ENCODE measurements around the gene TENT5A. TPM values are rescaled to one million over a fixed set of nuclear protein-coding genes. Genes with fewer than 3 reads are reported as not detected.

Gene TENT5A
- total RNA-seq, 1 donor from 2014 or later: 2.7 TPM

DNA sequence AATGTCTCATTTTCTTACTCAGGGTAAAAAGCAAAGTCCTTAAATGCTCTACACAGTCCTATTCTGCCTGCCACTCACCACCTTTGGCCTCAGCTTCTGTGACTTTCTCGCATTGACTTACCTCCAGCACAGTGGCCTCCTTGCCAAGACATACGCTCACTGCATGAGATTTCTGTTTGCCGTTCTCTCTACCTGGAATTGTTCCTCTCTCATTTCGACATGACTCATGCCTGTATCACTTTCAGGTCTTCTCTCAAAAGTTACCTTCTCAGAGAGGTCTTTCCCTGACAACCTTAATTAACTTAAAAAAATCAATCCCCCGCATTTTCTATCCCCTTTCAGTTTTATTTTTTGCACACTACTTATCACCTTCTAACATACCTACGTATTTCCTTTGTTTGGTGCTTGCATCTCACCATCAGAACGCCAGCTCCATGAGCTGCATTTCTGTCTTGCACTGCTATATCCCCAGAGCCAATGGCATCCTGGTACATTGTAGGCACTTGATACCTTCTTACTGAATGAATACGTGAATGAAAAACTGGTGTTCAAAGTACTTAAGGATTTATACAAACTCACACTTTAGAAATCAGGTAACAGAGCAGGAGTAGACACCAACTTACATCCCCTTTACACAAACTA, 24.5 kb downstream of the TENT5A start:
- Mint-ChIP-seq H3K27me3 (ENCODE audit: unreplicated experiment) (no peaks in the 10 kb centered on the region), H3K36me3 (ENCODE audit: unreplicated experiment) (no peaks in the 10 kb centered on the region), H3K4me3 (ENCODE audit: unreplicated experiment) (no peak overlapping the region), H3K9me3 (ENCODE audit: unreplicated experiment) (no peaks in the 10 kb centered on the region), H3K27ac (ENCODE audit: unreplicated experiment) (no peak overlapping the region), H3K4me1 (ENCODE audit: low read depth, unreplicated experiment) (no peaks in the 10 kb centered on the region)
- TF ChIP-seq, protein P1, sequence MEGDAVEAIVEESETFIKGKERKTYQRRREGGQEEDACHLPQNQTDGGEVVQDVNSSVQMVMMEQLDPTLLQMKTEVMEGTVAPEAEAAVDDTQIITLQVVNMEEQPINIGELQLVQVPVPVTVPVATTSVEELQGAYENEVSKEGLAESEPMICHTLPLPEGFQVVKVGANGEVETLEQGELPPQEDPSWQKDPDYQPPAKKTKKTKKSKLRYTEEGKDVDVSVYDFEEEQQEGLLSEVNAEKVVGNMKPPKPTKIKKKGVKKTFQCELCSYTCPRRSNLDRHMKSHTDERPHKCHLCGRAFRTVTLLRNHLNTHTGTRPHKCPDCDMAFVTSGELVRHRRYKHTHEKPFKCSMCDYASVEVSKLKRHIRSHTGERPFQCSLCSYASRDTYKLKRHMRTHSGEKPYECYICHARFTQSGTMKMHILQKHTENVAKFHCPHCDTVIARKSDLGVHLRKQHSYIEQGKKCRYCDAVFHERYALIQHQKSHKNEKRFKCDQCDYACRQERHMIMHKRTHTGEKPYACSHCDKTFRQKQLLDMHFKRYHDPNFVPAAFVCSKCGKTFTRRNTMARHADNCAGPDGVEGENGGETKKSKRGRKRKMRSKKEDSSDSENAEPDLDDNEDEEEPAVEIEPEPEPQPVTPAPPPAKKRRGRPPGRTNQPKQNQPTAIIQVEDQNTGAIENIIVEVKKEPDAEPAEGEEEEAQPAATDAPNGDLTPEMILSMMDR (IDR thresholded peaks at IDR 0.05; ENCODE audit: partially characterized antibody, unreplicated experiment): no peak
- DNase-seq: no peak

DNA sequence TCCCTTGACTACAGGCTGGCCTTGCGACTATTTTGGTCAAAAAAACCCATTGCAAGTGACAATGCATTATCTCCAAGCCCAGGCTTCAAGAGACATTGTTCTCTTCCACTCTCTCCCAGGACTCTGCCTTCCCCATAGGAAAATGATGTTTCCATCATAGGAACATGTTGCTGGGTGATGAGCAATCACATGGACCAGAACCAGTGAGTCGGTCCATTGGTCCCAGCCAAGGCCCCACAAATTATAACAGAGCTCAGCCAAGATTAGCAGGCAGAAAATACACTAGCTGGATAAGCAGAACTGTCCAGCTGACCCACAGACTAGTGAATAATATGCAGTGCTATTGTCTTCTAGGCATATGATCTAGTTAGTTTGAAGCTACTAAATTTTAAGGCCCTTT, 27.4 kb downstream of the TENT5A start:
- Mint-ChIP-seq H3K4me1 (ENCODE audit: low read depth, unreplicated experiment) (no peaks in the 10 kb centered on the region), H3K36me3 (ENCODE audit: unreplicated experiment) (no peaks in the 10 kb centered on the region), H3K9me3 (ENCODE audit: unreplicated experiment) (no peaks in the 10 kb centered on the region), H3K4me3 (ENCODE audit: unreplicated experiment) (no peak overlapping the region), H3K27me3 (ENCODE audit: unreplicated experiment) (no peaks in the 10 kb centered on the region), H3K27ac (ENCODE audit: unreplicated experiment) (no peak overlapping the region)
- TF ChIP-seq, protein P1 (IDR thresholded peaks at IDR 0.05; ENCODE audit: partially characterized antibody, unreplicated experiment): no peak
- DNase-seq: no peak

DNA sequence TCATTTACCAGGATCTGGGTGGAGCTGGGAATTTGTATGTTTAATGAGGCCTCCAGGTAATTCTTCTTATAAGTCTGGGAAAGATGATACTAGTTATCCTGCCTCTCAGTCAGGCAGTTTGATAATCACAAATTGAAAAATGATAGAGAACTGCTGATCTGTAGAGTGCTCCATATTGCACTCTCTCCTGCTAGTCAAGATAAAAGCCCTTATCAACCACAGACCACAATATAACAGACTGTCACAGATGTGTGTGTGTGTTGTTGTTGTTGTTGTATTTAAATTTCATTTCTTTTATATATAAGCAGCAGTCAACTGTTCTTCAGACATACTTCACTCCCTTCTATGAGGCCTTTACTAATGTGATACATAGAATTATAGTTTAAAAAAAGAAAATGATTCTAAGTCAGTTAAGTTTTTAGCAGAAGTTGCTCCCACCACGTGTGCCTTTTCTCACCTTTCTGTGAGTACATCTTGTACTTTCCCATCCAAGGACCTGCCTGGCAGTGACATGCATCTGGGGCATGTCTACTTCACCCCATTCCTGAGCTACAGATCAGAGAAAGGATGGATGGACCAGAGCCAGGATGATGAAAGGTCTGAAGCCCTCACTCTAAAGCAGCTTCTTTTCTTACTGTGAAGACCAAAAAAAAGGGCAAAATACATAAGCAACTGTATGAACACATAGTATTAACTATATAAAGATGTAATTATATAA, 29.8 kb downstream of the TENT5A start:
- no peak for DNase-seq
- TF ChIP-seq, protein P1 (IDR thresholded peaks at IDR 0.05; ENCODE audit: partially characterized antibody, unreplicated experiment): no peak
- Mint-ChIP-seq H3K27ac (ENCODE audit: unreplicated experiment) (no peak overlapping the region), H3K4me1 (ENCODE audit: low read depth, unreplicated experiment) (no peaks in the 10 kb centered on the region), H3K9me3 (ENCODE audit: unreplicated experiment) (no peaks in the 10 kb centered on the region), H3K4me3 (ENCODE audit: unreplicated experiment) (no peak overlapping the region), H3K27me3 (ENCODE audit: unreplicated experiment) (no peaks in the 10 kb centered on the region), H3K36me3 (ENCODE audit: unreplicated experiment) (no peaks in the 10 kb centered on the region)

DNA sequence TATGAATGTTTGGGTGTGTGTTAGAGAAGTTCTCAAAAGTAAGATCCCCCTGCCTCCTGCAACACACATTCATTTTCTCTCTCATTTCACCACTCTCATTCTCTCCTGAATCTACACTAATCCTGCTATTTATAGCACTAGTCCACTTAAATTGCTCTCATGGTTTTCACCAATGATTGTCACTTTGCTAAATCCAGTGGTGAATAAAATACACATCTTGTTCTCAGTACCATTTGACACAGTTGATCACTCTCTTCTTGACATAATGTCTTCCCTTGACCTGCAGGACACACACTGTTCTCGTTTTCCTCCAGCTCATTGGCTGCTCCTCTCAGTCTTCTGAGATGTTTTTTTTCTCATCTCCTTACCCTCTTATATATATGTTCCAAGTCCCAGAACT, 32.1 kb downstream of the TENT5A start:
- no peak for DNase-seq
- Mint-ChIP-seq H3K4me3 (ENCODE audit: unreplicated experiment) (no peak overlapping the region), H3K4me1 (ENCODE audit: low read depth, unreplicated experiment) (no peaks in the 10 kb centered on the region), H3K27me3 (ENCODE audit: unreplicated experiment) (no peaks in the 10 kb centered on the region), H3K27ac (ENCODE audit: unreplicated experiment) (no peak overlapping the region), H3K36me3 (ENCODE audit: unreplicated experiment) (no peaks in the 10 kb centered on the region), H3K9me3 (ENCODE audit: unreplicated experiment) (no peaks in the 10 kb centered on the region)
- TF ChIP-seq, protein P1 (IDR thresholded peaks at IDR 0.05; ENCODE audit: partially characterized antibody, unreplicated experiment): no peak

- no peak overlapping the region for H3K4me3 Mint-ChIP-seq (ENCODE audit: unreplicated experiment)
- DNase-seq: no peak
- TF ChIP-seq, protein P1 (IDR thresholded peaks at IDR 0.05; ENCODE audit: partially characterized antibody, unreplicated experiment): no peak
- no peaks in the 10 kb centered on the region for H3K4me1 Mint-ChIP-seq (ENCODE audit: low read depth, unreplicated experiment)
- no peaks in the 10 kb centered on the region for H3K9me3 Mint-ChIP-seq (ENCODE audit: unreplicated experiment)
- no peaks in the 10 kb centered on the region for H3K27me3 Mint-ChIP-seq (ENCODE audit: unreplicated experiment)
- H3K27ac Mint-ChIP-seq (ENCODE audit: unreplicated experiment): no peak overlapping the region
- H3K36me3 Mint-ChIP-seq (ENCODE audit: unreplicated experiment): no peaks in the 10 kb centered on the region
These were observed 34.4 kb downstream of the TENT5A start for GRCh38 chr6:81718126-81718525.
